ENCODE data around the gene PNMA8C.

DNA sequence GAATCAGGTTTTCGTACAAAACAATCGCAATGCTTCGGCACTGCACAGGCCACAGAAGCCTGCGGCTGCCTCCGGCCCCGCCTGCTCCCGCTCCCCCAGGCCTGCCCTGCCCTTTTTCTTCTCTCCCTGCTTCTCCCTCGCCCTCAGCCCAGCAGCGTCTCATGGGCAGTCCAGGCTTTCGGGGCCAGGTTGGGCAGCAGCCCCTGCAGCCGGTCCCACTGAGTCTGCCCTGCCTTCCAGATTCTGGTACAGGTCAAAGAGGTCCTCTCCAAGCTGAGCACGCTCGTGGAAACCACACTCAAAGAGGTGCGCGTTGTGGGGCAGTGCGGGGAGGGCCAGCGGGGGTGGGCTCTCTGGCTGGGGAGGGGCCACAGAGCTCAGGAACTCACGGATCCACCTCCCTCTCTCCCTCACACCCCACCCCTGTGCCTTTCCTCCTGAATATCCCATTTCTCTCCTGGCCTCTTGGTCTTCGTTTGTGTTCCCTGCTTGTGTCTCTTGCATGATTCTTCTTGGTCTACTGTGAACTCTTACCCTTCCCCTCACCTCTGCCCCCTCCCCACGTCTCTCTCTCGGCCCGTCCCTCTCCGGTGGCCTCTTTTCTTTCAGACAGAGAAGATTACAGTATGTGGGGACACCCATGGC is 45.4 kb downstream of the PNMA8C start:
- no peak for TF ChIP-seq CTCF (IDR thresholded peaks at IDR 0.05; ENCODE audit: borderline replicate concordance, extremely low read depth, low read length, poor library complexity, severe bottlenecking)
- no peak for TF ChIP-seq EZH2 (IDR thresholded peaks at IDR 0.05; ENCODE audit: borderline replicate concordance, low read depth, low read length, severe bottlenecking)

Measured in DND-41 (cell line).